Neural crest cell (in vitro differentiated cells): ENCODE measurements around the gene PPM1L. TPM values are rescaled to one million over a fixed set of nuclear protein-coding genes. Genes with fewer than 3 reads are reported as not detected.
"Not testable (repeated sequence)": the region's sequence is repeated elsewhere in the genome, so short reads cannot be mapped to it uniquely, and the experiment has no call there.

Experiments
- DNase-seq: peaks from one replicate; pipeline ENCODE4 v3.0.0; 2021; ENCODE audit warnings: low read depth, mixed read lengths, low spot score
- H3K27ac Mint-ChIP-seq: one replicate; pipeline ENCODE4 v1.8.0; 2021; ENCODE audit warnings: mild to moderate bottlenecking, mixed read lengths; ENCODE audit not compliant: unreplicated experiment
- H3K27me3 Mint-ChIP-seq: 2 replicates; pipeline ENCODE4 v1.8.0; 2021; ENCODE audit warnings: low read depth, mild to moderate bottlenecking, mixed read lengths
- H3K36me3 Mint-ChIP-seq: 2 replicates; pipeline ENCODE4 v1.8.0; 2021; ENCODE audit warnings: low read depth, mild to moderate bottlenecking, mixed read lengths
- H3K4me1 Mint-ChIP-seq: 2 replicates; pipeline ENCODE4 v1.8.0; 2021; ENCODE audit warnings: mixed read lengths
- H3K4me3 Mint-ChIP-seq: one replicate; pipeline ENCODE4 v1.8.0; 2021; ENCODE audit warnings: mild to moderate bottlenecking, mixed read lengths
- H3K9me3 Mint-ChIP-seq: 2 replicates; pipeline ENCODE4 v1.8.0; 2021; ENCODE audit warnings: mixed read lengths
- CTCF ChIP-seq: fragments of 200-600 bp; sonication (generic); conservative IDR thresholded peaks from 2 replicates; pipeline ENCODE4 v1.5.0; 2021; ENCODE audit warnings: antibody characterized with exemption, mild to moderate bottlenecking
- total RNA-seq: library from RNA; stranded (reverse); gene quantifications from 2 replicates; pipeline ENCODE4 v1.2.1, GENCODE V29; 2021

The PPM1L gene
- total RNA-seq, 1 donor from 2014 or later: 34.3 TPM

DNA sequence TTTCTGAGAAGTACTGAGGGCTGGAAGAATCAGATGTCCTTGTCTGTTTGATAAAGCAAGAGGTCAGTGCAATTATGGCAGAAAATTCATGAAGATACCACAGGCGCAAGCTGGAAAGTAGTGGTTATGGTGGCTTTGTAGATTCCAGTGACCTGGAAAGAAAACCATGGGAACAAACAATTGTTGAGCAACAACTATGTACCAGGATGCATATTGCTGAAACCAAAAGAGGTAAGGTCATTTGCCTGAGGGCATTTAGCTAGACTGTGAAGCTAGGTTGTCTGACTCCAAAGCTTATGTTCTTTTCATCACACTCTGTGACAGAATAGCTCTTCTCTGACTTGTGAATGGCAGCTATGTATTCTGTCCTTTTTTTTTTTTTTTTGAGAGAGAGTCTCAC lies 275.1 kb downstream of the PPM1L start:
- Mint-ChIP-seq H3K27ac (no peak overlapping the region), H3K27me3 (no peaks in the 10 kb centered on the region), H3K4me3 (no peak overlapping the region), H3K36me3 (peaks cover 29% of the 10 kb centered on the region), H3K4me1 (peaks cover 8% of the 10 kb centered on the region), H3K9me3 (peaks cover 13% of the 10 kb centered on the region)
- TF ChIP-seq CTCF: no peak
- no peak for DNase-seq

GRCh38 chr3:161034913-161035550 lies 279.0 kb downstream of the PPM1L start:
- not testable (repeated sequence) for H3K27ac Mint-ChIP-seq, H3K4me1 Mint-ChIP-seq
- H3K36me3 Mint-ChIP-seq: peaks cover 30% of the 10 kb centered on the region

GRCh38 chr3:161035711-161036110 lies 279.7 kb downstream of the PPM1L start:
- Mint-ChIP-seq H3K4me3 (no peak overlapping the region), H3K36me3 (peaks cover 30% of the 10 kb centered on the region), H3K27me3 (no peaks in the 10 kb centered on the region), H3K4me1 (peaks cover 8% of the 10 kb centered on the region), H3K27ac (no peak overlapping the region), H3K9me3 (peaks cover 7% of the 10 kb centered on the region)
- DNase-seq: no peak
- TF ChIP-seq CTCF: no peak

More at GRCh38 chr3:161034913-161035550, 279.0 kb downstream of the PPM1L start:
- not testable (repeated sequence) for DNase-seq, H3K4me3 Mint-ChIP-seq, H3K9me3 Mint-ChIP-seq, H3K27me3 Mint-ChIP-seq

- no peaks in the 10 kb centered on the region for H3K27me3 Mint-ChIP-seq
- no peaks in the 10 kb centered on the region for H3K9me3 Mint-ChIP-seq
- H3K27ac Mint-ChIP-seq: no peak overlapping the region
- peaks cover 15% of the 10 kb centered on the region for H3K4me1 Mint-ChIP-seq
- H3K36me3 Mint-ChIP-seq: peaks cover 11% of the 10 kb centered on the region
- DNase-seq: no peak
- H3K4me3 Mint-ChIP-seq: no peak overlapping the region
- TF ChIP-seq CTCF: no peak
Measured at GRCh38 chr3:161038725-161039124, 282.7 kb downstream of the PPM1L start.

GRCh38 chr3:161042023-161042501 lies 286.0 kb downstream of the PPM1L start:
- DNase-seq: no peak
- H3K27ac Mint-ChIP-seq: no peak overlapping the region
- H3K36me3 Mint-ChIP-seq: peaks cover 17% of the 10 kb centered on the region
- H3K4me3 Mint-ChIP-seq: no peak overlapping the region
- no peaks in the 10 kb centered on the region for H3K27me3 Mint-ChIP-seq
- peaks cover 7% of the 10 kb centered on the region for H3K4me1 Mint-ChIP-seq
- no peak for TF ChIP-seq CTCF
- H3K9me3 Mint-ChIP-seq: peaks cover 6% of the 10 kb centered on the region

DNA sequence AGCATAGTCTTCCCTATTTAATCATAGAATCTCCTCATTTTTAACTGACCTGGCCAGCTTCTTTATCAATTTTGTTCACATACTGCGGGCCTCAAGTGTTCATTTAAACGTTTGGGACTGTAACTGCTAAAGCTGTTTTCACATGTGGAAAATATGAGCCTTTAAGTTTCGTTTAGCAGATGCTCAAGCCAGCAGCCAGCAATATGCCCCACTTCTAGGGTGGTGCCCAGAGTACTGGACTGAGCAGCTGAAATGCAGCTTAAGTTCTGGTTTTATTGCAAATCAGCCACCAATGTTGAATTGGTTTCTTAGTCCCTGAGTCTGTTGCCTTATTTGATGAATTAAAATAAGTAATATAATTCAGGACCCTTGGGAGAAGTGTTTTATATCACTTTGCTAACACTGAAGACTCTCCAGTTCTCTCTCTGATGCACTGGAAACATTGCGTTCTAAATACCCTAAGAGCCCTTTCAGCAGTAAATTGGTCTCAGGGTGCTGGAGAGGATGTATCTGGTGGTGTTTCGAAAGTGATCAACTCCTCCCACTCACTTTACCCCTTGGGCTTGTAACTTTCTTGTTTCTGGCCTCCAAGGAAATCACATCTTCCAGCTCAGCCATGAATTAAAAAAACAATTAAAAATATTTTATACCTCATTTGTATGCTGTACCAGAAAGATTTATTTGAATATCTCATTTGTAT lies 287.5 kb downstream of the PPM1L start:
- no peak overlapping the region for H3K27ac Mint-ChIP-seq
- no peak overlapping the region for H3K4me3 Mint-ChIP-seq
- H3K36me3 Mint-ChIP-seq: peaks cover 17% of the 10 kb centered on the region
- H3K9me3 Mint-ChIP-seq: peaks cover 6% of the 10 kb centered on the region
- no peak for DNase-seq
- H3K27me3 Mint-ChIP-seq: no peaks in the 10 kb centered on the region
- no peak for TF ChIP-seq CTCF
- peaks cover 7% of the 10 kb centered on the region for H3K4me1 Mint-ChIP-seq
